Epithelial cell of esophagus (primary cell): ENCODE results near the gene SUSD3.
A peak's percentile ranks its signal among the peaks of the same experiment; 100 is the strongest.

Experiments
- DNase-seq: peaks from one replicate; pipeline ENCODE4 v3.0.0; 2010; ENCODE audit warnings: low read depth
- H3K4me3 ChIP-seq: 2 replicates; pipeline ENCODE4 v1.5.1; 2011; ENCODE audit warnings: mild to moderate bottlenecking, low read length, control low read depth
- TF ChIP-seq, protein P1 (sequence below): IDR thresholded peaks from 2 replicates; pipeline ENCODE4 v1.5.1; 2011; ENCODE audit warnings: low read depth, mild to moderate bottlenecking, low read length, control low read depth, inconsistent platforms; ENCODE audit not compliant: insufficient read depth; ENCODE audit errors: missing control alignments

Gene SUSD3

GRCh38 chr9:93125331-93125894, 66.9 kb downstream of the SUSD3 start:
- no peak for DNase-seq
- TF ChIP-seq, protein P1, sequence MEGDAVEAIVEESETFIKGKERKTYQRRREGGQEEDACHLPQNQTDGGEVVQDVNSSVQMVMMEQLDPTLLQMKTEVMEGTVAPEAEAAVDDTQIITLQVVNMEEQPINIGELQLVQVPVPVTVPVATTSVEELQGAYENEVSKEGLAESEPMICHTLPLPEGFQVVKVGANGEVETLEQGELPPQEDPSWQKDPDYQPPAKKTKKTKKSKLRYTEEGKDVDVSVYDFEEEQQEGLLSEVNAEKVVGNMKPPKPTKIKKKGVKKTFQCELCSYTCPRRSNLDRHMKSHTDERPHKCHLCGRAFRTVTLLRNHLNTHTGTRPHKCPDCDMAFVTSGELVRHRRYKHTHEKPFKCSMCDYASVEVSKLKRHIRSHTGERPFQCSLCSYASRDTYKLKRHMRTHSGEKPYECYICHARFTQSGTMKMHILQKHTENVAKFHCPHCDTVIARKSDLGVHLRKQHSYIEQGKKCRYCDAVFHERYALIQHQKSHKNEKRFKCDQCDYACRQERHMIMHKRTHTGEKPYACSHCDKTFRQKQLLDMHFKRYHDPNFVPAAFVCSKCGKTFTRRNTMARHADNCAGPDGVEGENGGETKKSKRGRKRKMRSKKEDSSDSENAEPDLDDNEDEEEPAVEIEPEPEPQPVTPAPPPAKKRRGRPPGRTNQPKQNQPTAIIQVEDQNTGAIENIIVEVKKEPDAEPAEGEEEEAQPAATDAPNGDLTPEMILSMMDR, result no peak
- no peak overlapping the region for H3K4me3 ChIP-seq

- TF ChIP-seq, protein P1, result no peak
- no peak for DNase-seq
- no peak overlapping the region for H3K4me3 ChIP-seq
Observed at GRCh38 chr9:93126151-93126781, 67.8 kb downstream of the SUSD3 start.

- peak; percentile 25 for DNase-seq
- TF ChIP-seq, protein P1, result no peak
- H3K4me3 ChIP-seq, result no peak overlapping the region
Observed at GRCh38 chr9:93126825-93127368, 68.4 kb downstream of the SUSD3 start.

GRCh38 chr9:93127395-93127911, 69.0 kb downstream of the SUSD3 start:
- no peak overlapping the region for H3K4me3 ChIP-seq
- no peak for DNase-seq
- TF ChIP-seq, protein P1, result no peak

GRCh38 chr9:93128011-93128714, 69.7 kb downstream of the SUSD3 start:
- H3K4me3 ChIP-seq, result no peak overlapping the region
- DNase-seq, result no peak
- TF ChIP-seq, protein P1, result no peak

DNA sequence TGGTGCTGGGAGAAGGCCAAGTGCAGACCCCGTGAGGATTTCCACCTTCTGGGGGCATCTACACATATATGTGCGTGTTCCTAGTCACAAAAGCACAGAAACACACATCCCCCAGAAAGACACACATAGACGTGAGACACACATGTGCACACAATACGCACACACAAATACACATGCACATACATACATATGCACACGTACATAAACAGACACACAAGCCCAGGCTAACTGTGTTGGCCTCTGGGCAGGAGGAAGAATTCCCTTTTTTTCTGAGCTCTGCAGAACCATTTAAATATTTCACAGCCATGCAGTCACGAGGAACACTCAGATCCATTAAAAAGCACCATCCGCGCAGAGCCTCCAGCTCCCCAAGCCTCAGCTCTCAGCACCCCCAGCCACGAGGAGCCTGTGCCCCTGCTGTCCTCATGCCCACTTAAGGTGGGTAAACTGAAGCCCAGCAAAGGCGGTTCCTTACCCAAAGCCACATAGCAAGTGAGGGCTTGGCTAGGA, 70.3 kb downstream of the SUSD3 start:
- no peak overlapping the region for H3K4me3 ChIP-seq
- no peak for DNase-seq
- TF ChIP-seq, protein P1, result no peak
